Panc1 (cell line): ENCODE data around the gene RANBP17. TPM values are rescaled to one million over a fixed set of nuclear protein-coding genes. Genes with fewer than 3 reads are reported as not detected.

Experiments
- ATAC-seq: fragments of 200-7000 bp; cut with Tn5 transposase; 2 replicates; pipeline ENCODE4 v1.9.1; 2020; ENCODE audit warnings: mild to moderate bottlenecking, moderate library complexity
- BruUV-seq: library from RNA; stranded (reverse); fragments of 400-500 nt; replicated peaks from 2 replicates; lab custom pipeline; 2021; lab: Mats Ljungman, UMichigan
- CTCF ChIA-PET: fragments of 300-600 bp; sonication (Branson Sonifier 250); formaldehyde crosslinking; loops from one replicate; lab custom pipeline; 2022; ENCODE audit warnings: antibody characterized with exemption; lab: Charles Lee
- POLR2A ChIA-PET: fragments of 300-600 bp; sonication (Branson Sonifier 250); formaldehyde crosslinking; loops from one replicate; lab custom pipeline; 2022; ENCODE audit warnings: antibody characterized with exemption; lab: Charles Lee
- DNase-seq: peaks from one replicate; pipeline ENCODE4 v3.0.0-alpha.2; 2010; ENCODE audit warnings: low read depth, low spot score
- H3K27ac ChIP-seq: 2 replicates; pipeline ENCODE4 v1.5.1; 2011; ENCODE audit warnings: mild to moderate bottlenecking, low read length, inconsistent platforms
- H3K27me3 ChIP-seq: fragments of 200-500 bp; sonication (Bioruptor generic); 2 replicates; pipeline ENCODE4 v1.6.0; 2014; ENCODE audit warnings: low read length, inconsistent platforms; ENCODE audit not compliant: control insufficient read depth, insufficient read depth
- H3K36me3 ChIP-seq: fragments of 200-500 bp; sonication (Bioruptor generic); 2 replicates; pipeline ENCODE4 v1.5.1; 2014; ENCODE audit warnings: inconsistent platforms, mild to moderate bottlenecking, low read length, moderate library complexity; ENCODE audit not compliant: control insufficient read depth, insufficient read depth
- H3K4me1 ChIP-seq: 2 replicates; pipeline ENCODE4 v1.5.1; 2011; ENCODE audit warnings: inconsistent platforms, mild to moderate bottlenecking, low read length, moderate library complexity; ENCODE audit not compliant: control insufficient read depth, insufficient read depth
- H3K4me3 ChIP-seq, 2 experiments: 2 replicates each; pipeline ENCODE4 v1.5.1; 2011 to 2012; ENCODE audit warnings: low read depth in 2 of 2, low read length in 2 of 2, mild to moderate bottlenecking in 2 of 2, inconsistent platforms in 1 of 2, moderate library complexity in 1 of 2
- H3K9me3 ChIP-seq: fragments of 200-500 bp; sonication (Bioruptor generic); 2 replicates; pipeline ENCODE4 v1.5.1; 2014; ENCODE audit warnings: low read depth, mild to moderate bottlenecking, inconsistent platforms, low read length, moderate library complexity; ENCODE audit not compliant: control insufficient read depth, insufficient read depth
- POLR2AphosphoS5 ChIP-seq: IDR thresholded peaks from 2 replicates; pipeline ENCODE4 v1.6.1; 2012; ENCODE audit warnings: mild to moderate bottlenecking, low read depth, low read length, moderate library complexity
- SIN3A ChIP-seq: IDR thresholded peaks from 2 replicates; pipeline ENCODE4 v1.6.1; 2012; ENCODE audit warnings: low read depth, mild to moderate bottlenecking, low read length, moderate library complexity, borderline replicate concordance; ENCODE audit not compliant: insufficient read depth
- TCF7L2 ChIP-seq: IDR thresholded peaks from 2 replicates; pipeline ENCODE4 v1.6.1; 2011; ENCODE audit warnings: mild to moderate bottlenecking, low read depth, low read length, inconsistent platforms
- in situ Hi-C: cut with HindIII; loops from 2 replicates; pipeline ENCODE4 v1.10.0; 2016; ENCODE audit warnings: low sequenced_read_pairs, low pct_unique_long_range_greater_than_20kb
- intact Hi-C: fragments of 100-400 bp; cut with micrococcal nuclease; formaldehyde crosslinking; loops from one replicate; pipeline ENCODE4 v1.10.0; 2022; ENCODE audit not compliant: unreplicated experiment
- total RNA-seq: library from RNA; stranded (reverse); gene quantifications from one replicate; pipeline ENCODE4 v1.2.1, GENCODE V29; 2021; ENCODE audit not compliant: unreplicated experiment
- TF ChIP-seq, protein P1 (sequence below): fragments of 450-650 bp; IDR thresholded peaks from 2 replicates; pipeline ENCODE4 v1.5.1; 2017; ENCODE audit warnings: mild to moderate bottlenecking
- TF ChIP-seq, protein P2 (sequence below), 2 experiments: IDR thresholded peaks; 2 replicates each; pipeline ENCODE4 v1.6.1; 2011 to 2012; ENCODE audit warnings: low read depth in 2 of 2, control low read depth in 1 of 2, low read length in 1 of 2, mild to moderate bottlenecking in 1 of 2, moderate library complexity in 1 of 2; ENCODE audit not compliant: insufficient read depth in 1 of 2

The RANBP17 gene
- total RNA-seq, 1 experiment from 2014 or later: not detected

DNA sequence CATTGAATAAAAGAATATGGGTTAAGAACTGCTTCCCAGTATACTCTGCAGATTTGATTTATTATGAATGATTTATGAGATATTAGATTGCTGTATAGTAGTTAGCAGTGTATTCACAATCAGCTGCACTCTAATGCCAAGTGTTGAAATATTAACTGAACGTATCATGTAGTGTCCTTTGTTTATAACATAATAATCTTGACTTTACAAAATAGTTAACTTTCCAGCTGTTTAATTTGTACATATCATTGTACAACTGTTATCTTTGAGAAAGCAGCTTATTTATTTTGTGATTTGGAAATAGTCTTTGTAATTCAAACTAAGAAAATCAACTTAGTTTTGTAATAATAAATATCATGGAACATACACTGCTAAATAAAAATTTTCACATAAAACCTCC lies 219.5 kb downstream of the RANBP17 start:
- Histone ChIP-seq H3K9me3 (no peaks in the 10 kb centered on the region), H3K4me1 (no peaks in the 10 kb centered on the region), H3K4me3 (no peak overlapping the region), H3K36me3 (no peaks in the 10 kb centered on the region), H3K27ac (no peak overlapping the region), H3K27me3 (no peaks in the 10 kb centered on the region)
- DNase-seq (no peak), ATAC-seq (no peak)
- BruUV-seq: no TSS peak
- CTCF ChIA-PET: no interaction called here
- intact Hi-C loops (no loop called here), in situ Hi-C loops (no loop called here)
- no peak for TF ChIP-seq TCF7L2
- TF ChIP-seq, protein P1, sequence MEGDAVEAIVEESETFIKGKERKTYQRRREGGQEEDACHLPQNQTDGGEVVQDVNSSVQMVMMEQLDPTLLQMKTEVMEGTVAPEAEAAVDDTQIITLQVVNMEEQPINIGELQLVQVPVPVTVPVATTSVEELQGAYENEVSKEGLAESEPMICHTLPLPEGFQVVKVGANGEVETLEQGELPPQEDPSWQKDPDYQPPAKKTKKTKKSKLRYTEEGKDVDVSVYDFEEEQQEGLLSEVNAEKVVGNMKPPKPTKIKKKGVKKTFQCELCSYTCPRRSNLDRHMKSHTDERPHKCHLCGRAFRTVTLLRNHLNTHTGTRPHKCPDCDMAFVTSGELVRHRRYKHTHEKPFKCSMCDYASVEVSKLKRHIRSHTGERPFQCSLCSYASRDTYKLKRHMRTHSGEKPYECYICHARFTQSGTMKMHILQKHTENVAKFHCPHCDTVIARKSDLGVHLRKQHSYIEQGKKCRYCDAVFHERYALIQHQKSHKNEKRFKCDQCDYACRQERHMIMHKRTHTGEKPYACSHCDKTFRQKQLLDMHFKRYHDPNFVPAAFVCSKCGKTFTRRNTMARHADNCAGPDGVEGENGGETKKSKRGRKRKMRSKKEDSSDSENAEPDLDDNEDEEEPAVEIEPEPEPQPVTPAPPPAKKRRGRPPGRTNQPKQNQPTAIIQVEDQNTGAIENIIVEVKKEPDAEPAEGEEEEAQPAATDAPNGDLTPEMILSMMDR: no peak
- POLR2A ChIA-PET: no interaction called here

DNA sequence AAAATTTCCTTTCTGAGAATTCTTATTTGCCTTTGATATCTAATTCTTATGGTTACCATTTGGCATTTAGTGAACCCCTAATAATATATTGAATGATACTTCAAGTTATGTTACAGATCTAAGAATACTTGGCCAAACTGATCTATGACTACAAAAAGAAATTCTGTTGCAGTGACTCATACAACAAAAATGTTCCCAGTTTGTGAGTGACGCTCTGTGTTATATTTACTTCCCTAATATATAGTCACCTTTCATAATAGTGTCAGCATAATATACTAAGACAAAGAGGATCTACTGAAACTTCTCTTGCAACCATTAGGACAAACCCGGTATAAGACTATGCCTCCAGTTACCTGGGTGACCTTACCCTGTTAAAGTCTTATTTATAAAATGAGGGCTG lies 230.4 kb downstream of the RANBP17 start:
- POLR2A ChIA-PET: no interaction called here
- no peak for DNase-seq

More for the DNA sequence above, 230.4 kb downstream of the RANBP17 start:
- BruUV-seq: no TSS peak
- Histone ChIP-seq H3K27me3 (no peaks in the 10 kb centered on the region), H3K4me1 (no peaks in the 10 kb centered on the region), H3K36me3 (no peaks in the 10 kb centered on the region), H3K9me3 (no peaks in the 10 kb centered on the region), H3K4me3 (no peak overlapping the region), H3K27ac (no peak overlapping the region)
- TF ChIP-seq TCF7L2: no peak
- TF ChIP-seq, protein P1: no peak
- TF ChIP-seq POLR2AphosphoS5: no peak
- TF ChIP-seq, protein P2, sequence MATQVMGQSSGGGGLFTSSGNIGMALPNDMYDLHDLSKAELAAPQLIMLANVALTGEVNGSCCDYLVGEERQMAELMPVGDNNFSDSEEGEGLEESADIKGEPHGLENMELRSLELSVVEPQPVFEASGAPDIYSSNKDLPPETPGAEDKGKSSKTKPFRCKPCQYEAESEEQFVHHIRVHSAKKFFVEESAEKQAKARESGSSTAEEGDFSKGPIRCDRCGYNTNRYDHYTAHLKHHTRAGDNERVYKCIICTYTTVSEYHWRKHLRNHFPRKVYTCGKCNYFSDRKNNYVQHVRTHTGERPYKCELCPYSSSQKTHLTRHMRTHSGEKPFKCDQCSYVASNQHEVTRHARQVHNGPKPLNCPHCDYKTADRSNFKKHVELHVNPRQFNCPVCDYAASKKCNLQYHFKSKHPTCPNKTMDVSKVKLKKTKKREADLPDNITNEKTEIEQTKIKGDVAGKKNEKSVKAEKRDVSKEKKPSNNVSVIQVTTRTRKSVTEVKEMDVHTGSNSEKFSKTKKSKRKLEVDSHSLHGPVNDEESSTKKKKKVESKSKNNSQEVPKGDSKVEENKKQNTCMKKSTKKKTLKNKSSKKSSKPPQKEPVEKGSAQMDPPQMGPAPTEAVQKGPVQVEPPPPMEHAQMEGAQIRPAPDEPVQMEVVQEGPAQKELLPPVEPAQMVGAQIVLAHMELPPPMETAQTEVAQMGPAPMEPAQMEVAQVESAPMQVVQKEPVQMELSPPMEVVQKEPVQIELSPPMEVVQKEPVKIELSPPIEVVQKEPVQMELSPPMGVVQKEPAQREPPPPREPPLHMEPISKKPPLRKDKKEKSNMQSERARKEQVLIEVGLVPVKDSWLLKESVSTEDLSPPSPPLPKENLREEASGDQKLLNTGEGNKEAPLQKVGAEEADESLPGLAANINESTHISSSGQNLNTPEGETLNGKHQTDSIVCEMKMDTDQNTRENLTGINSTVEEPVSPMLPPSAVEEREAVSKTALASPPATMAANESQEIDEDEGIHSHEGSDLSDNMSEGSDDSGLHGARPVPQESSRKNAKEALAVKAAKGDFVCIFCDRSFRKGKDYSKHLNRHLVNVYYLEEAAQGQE (IDR thresholded peaks at IDR 0.05; ENCODE audit: insufficient read depth in 1 of 2, low read depth in 2 of 2, low read length in 1 of 2): no peak
- no peak for TF ChIP-seq SIN3A
- CTCF ChIA-PET: no interaction called here
- intact Hi-C loops (no loop called here), in situ Hi-C loops (no loop called here)
- ATAC-seq: no peak
